Measurements from ENCODE around the gene TBRG4. TPM values are rescaled to one million over a fixed set of nuclear protein-coding genes. Genes with fewer than 3 reads are reported as not detected.

Gene TBRG4
- total and polyA plus RNA-seq, 2 experiments from 2014 or later: 44.5 to 54.6 TPM

DNA sequence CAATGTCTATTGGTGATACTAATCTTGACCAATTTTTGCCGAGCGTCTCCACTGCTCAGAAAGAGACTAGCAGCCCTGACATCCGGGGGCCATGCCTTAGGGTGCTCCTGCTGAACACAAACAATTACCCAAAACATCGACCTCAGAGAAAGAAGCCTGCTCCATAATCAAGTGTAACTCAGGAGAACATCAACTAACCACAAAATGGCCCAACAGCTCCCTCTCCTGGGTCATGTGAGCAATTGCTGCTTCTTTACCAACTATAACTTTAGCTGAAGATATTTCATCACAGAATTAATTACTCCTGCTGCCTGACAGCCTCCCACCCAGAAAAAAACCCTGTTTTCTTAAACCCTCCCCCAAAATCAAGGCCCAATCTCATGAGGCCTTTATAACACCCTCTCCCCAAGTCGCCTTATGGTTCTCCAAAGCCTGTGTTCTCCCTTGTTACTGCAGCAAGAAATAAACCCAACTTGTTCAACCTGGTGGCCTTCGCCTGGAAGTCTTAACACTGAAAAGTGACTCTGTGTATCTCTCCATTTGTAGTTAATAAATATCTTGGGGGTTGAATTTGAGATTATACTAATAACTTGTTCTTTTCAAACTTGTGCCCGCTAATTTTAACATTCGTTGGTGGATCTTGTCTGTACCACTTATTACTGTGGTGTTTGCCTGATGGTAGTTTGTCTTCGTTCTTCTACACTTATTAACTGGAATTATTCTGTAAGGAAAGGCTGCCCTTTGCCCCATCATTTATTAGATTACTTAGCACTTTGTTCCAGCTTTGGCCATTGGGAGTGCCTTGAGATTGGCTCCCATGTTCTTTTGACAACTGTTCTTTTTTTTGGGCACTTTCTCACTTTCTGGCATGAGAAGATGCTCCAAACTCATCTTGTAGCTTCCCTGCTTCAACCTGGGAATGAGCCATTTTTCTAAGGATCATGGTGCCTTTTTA lies 24.9 kb upstream of the TBRG4 start:
- peak; percentile 83 for DNase-seq (ENCODE audit: low spot score)
- 50% methylated on average over 9 of the region's 9 CpGs for WGBS (ENCODE audit: low lambda C conversion rate, missing lambda C conversion rate)
- Histone ChIP-seq H3K9me3 (ENCODE audit: low read depth) (no peaks in the 10 kb centered on the region), H2AFZ (no peak overlapping the region), H3K4me3 (no peak overlapping the region), H4K20me1 (ENCODE audit: insufficient read depth, poor library complexity, severe bottlenecking) (no peaks in the 10 kb centered on the region), H3K4me1 (ENCODE audit: insufficient read depth) (no peaks in the 10 kb centered on the region), H3K27ac (no peak overlapping the region), H3K9me2 (replicated peaks; ENCODE audit: insufficient read depth) (no peaks in the 10 kb centered on the region), H3K27me3 (no peaks in the 10 kb centered on the region), H3K79me2 (no peaks in the 10 kb centered on the region), H3K36me3 (replicated peaks; ENCODE audit: insufficient read depth, low read depth) (no peaks in the 10 kb centered on the region), H3K4me2 (no peak overlapping the region)
- TF ChIP-seq EZH2phosphoT487 (IDR thresholded peaks at IDR 0.05; ENCODE audit: low read depth, severe bottlenecking, unreplicated experiment) (no peak), EZH2 (IDR thresholded peaks at IDR 0.05; ENCODE audit: borderline replicate concordance) (no peak)
- TF ChIP-seq, protein P1, sequence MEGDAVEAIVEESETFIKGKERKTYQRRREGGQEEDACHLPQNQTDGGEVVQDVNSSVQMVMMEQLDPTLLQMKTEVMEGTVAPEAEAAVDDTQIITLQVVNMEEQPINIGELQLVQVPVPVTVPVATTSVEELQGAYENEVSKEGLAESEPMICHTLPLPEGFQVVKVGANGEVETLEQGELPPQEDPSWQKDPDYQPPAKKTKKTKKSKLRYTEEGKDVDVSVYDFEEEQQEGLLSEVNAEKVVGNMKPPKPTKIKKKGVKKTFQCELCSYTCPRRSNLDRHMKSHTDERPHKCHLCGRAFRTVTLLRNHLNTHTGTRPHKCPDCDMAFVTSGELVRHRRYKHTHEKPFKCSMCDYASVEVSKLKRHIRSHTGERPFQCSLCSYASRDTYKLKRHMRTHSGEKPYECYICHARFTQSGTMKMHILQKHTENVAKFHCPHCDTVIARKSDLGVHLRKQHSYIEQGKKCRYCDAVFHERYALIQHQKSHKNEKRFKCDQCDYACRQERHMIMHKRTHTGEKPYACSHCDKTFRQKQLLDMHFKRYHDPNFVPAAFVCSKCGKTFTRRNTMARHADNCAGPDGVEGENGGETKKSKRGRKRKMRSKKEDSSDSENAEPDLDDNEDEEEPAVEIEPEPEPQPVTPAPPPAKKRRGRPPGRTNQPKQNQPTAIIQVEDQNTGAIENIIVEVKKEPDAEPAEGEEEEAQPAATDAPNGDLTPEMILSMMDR (IDR thresholded peaks at IDR 0.05; ENCODE audit: poor library complexity): peak; percentile 95

DNA sequence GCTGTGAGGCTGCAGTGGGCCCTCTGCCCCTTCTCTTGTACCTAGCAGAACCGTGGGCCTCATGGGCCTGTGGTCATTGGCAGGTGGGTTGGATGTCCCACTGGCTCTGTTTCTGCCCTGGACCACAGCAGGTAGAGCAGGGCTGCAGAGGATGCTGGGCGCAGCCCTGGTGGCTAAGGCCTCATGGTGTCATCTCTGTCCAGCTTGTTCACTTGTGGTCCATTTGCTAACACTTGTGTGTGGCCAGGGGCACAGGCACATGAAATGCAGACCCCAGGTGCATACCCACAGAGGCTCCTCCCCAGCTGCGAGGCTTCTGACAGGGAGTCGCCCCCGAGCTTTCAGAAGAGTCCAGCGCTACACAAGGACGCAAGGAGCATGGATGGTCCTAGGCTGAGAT lies 22.4 kb upstream of the TBRG4 start:
- Histone ChIP-seq H2AFZ (no peak overlapping the region), H3K9me3 (ENCODE audit: low read depth) (no peaks in the 10 kb centered on the region), H3K4me3 (no peak overlapping the region), H3K79me2 (no peaks in the 10 kb centered on the region), H3K36me3 (replicated peaks; ENCODE audit: insufficient read depth, low read depth) (no peaks in the 10 kb centered on the region), H3K9me2 (replicated peaks; ENCODE audit: insufficient read depth) (no peaks in the 10 kb centered on the region), H3K4me2 (no peak overlapping the region), H4K20me1 (ENCODE audit: insufficient read depth, poor library complexity, severe bottlenecking) (no peaks in the 10 kb centered on the region), H3K4me1 (ENCODE audit: insufficient read depth) (no peaks in the 10 kb centered on the region), H3K27ac (no peak overlapping the region), H3K27me3 (no peaks in the 10 kb centered on the region)
- DNase-seq (ENCODE audit: low spot score): no peak
- TF ChIP-seq, protein P1 (IDR thresholded peaks at IDR 0.05; ENCODE audit: poor library complexity): no peak
- 89% methylated on average over 7 of the region's 7 CpGs for WGBS (ENCODE audit: low lambda C conversion rate, missing lambda C conversion rate)

DNA sequence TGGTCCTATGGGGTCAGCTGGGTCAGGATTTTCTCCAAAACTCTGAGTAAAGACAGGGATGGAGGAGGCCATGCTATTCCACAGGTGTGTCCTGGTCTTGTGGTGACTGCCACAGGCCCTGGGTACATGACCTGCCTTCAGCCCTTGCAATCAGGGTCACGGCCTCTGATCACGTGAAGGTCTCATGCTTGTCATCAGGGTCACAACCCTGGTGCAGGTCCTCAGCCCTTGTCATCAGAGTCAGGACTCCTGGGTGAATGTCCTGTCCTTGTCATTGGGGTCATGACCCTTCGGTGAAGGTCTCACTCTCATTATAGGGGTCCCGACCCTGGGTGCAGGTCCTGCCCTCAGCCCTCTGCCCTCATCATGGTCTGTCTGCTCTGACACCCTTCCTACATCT lies 21.9 kb upstream of the TBRG4 start:
- DNase-seq (ENCODE audit: low spot score): no peak
- H3K4me3 ChIP-seq: no peak overlapping the region

More for the DNA sequence above, 21.9 kb upstream of the TBRG4 start:
- no peaks in the 10 kb centered on the region for H4K20me1 ChIP-seq (ENCODE audit: insufficient read depth, poor library complexity, severe bottlenecking)
- H3K9me3 ChIP-seq (ENCODE audit: low read depth): no peaks in the 10 kb centered on the region
- no peak overlapping the region for H2AFZ ChIP-seq
- H3K36me3 ChIP-seq (replicated peaks; ENCODE audit: insufficient read depth, low read depth): no peaks in the 10 kb centered on the region
- H3K79me2 ChIP-seq: no peaks in the 10 kb centered on the region
- H3K27me3 ChIP-seq: no peaks in the 10 kb centered on the region
- no peaks in the 10 kb centered on the region for H3K4me1 ChIP-seq (ENCODE audit: insufficient read depth)
- H3K4me2 ChIP-seq: no peak overlapping the region
- TF ChIP-seq EZH2phosphoT487 (IDR thresholded peaks at IDR 0.05; ENCODE audit: low read depth, severe bottlenecking, unreplicated experiment) (no peak), EZH2 (IDR thresholded peaks at IDR 0.05; ENCODE audit: borderline replicate concordance) (no peak)
- TF ChIP-seq, protein P1 (IDR thresholded peaks at IDR 0.05; ENCODE audit: poor library complexity): no peak
- H3K9me2 ChIP-seq (replicated peaks; ENCODE audit: insufficient read depth): no peaks in the 10 kb centered on the region
- WGBS (ENCODE audit: low lambda C conversion rate, missing lambda C conversion rate): 89% methylated on average over 4 of the region's 4 CpGs
- H3K27ac ChIP-seq: no peak overlapping the region

Measured in hepatocyte (in vitro differentiated cells).